Stimulated activated CD4-positive, alpha-beta T cell treated with anti-CD3 and anti-CD28 coated beads, Interleukin-12 subunit alpha, Interleukin-12 subunit beta, amount 100 ng/mL, for 4 hours (primary cell): ENCODE measurements around the gene TMEM61.

Source experiments
- DNase-seq: peaks from one replicate; pipeline ENCODE4 v3.0.0-alpha.2; 2020

The TMEM61 gene

GRCh38 chr1:54986025-54986424 is 5.6 kb downstream of the TMEM61 start:
- no peak for DNase-seq

DNA sequence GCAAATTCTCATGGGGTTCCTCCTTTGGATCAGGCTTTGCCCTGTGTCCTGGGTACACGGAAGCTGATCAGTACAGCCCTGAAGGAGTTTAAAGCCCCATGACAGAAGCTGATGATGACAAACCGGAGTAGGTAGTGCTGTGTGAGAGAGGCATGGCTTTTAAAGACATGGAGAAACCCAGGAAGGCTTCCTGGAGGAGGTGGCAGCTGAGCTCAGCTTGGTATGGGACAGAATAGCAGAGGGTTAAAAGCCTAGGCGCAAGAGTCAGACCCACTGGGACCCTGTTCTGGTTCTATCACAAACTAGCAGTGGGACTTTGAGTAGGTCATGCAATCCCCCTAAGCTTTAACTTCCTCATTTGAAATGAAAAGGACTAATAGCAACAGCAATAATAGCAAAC is 6.1 kb downstream of the TMEM61 start:
- no peak for DNase-seq

GRCh38 chr1:54987427-54987826 is 7.0 kb downstream of the TMEM61 start:
- no peak for DNase-seq

DNA sequence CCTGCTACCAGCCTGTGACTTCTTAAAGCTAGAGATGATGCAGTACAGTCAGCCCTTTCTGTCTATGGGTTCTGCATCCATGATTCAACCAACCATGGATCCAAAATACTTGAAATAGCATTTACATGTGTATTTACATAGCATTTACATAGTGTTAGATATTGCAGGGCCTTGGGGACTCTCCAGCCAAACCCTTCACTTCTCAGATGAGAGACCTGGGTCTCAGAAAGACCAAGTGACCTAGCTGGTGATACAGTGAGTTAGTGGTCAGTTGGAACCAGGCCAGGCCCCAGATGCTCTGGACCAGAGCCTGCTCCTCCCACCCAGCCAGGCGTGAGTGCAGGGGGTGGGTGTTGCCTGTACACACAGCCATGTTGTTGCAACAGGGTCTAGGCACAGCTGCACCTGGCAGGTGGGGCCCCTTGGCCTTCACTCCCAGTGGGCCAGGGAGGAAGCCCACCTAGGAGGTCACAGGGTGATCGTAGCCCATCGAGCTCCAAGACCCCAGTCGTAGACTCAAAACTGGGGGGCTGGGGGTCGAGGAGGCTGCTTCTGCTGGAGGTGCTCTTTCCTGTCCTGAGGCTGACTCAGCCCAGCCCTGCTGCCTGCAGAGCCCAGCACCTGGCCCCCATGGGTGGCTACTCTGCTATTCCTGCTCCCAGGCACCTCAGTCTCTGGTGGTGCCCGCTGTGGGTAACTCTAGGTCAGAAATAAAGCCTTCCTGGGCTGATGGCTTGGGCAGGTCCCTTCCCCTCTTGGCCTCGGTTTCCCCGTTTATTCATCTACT is 7.7 kb downstream of the TMEM61 start:
- DNase-seq = no peak

DNA sequence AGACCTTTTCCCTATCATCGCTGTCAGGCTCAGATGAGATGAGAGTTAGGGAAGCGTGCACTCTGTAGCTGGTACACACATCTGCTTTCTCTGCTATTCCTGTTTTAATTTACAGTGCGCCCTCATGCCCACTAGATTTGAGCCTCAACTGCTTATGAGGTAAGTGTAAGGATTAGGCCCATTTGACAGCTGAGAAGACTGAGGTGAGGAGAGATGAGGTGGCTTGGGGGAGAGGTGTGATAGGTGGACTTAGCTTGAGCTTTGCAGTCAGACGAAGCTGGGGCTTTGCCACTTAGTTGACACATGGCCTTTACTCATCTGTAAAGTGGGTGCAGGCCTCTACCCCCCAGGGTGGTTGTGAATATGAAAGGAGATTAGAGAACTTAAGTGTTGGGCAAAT is 8.5 kb downstream of the TMEM61 start:
- no peak for DNase-seq

DNA sequence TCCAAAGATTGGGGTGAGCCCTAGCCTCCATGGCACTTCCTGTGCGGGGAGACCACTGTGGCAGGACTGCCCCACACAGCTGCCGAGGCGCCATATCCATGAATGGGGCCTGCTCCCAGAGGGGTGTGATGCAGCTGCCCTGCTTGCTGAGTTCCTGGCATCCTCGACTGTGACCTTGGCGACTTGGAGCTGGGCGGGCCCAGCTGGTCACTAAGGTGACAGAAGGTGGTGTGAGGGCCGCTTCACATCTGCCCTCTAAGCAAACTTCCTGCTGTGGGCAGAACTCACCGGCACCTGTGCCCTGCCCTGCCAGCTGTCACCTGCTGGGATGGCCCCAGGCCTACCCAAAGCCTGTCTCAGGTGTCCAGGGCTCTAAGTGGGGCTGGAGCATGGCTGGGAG is 9.0 kb downstream of the TMEM61 start:
- DNase-seq = no peak

GRCh38 chr1:54989968-54990810 is 9.8 kb downstream of the TMEM61 start:
- no peak for DNase-seq

DNA sequence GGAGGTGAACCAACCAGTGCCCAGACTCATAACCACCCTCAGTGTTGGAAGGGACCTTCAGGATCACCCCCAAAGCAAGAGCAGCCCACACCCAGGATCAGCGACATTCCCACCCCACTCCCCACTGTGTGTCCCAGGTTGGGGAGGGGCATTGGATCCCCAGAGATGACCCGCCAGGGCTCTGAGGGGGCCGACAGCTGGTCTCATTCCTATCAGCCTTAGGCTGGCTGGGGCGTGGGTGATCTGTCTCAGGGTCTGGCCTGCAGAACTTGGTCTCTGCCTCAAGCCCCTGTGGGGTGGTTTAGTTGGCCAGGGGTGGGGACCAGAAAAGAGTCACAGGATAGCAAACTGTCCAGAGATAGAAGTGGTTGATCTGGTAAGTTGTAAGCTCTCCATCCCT is 10.5 kb downstream of the TMEM61 start:
- no peak for DNase-seq

DNA sequence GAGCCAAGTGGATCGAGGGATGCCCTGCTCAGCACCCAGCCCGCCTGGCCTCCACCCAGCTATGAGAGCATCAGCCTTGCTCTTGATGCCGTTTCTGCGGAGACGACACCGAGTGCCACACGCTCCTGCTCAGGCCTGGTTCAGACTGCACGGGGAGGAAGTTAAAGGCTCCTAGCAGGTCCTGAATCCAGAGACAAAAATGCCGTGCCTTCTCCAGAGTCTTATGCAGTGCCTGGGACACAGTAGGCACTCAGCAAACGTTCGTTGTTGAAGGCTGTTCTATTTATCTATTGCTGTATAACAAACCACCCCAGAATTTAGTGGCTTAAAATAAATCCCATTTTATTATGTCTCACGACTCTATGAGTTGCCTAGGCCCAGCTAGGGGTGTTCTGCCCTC is 11.5 kb downstream of the TMEM61 start:
- no peak for DNase-seq

GRCh38 chr1:54993140-54993539 is 12.7 kb downstream of the TMEM61 start:
- DNase-seq = no peak

- DNase-seq = no peak
These were observed 14.0 kb downstream of the TMEM61 start for GRCh38 chr1:54994355-54994990.

- DNase-seq = no peak
These were observed 14.8 kb downstream of the TMEM61 start for GRCh38 chr1:54995013-54995760.

GRCh38 chr1:54995835-54996234 is 15.4 kb downstream of the TMEM61 start:
- no peak for DNase-seq

DNA sequence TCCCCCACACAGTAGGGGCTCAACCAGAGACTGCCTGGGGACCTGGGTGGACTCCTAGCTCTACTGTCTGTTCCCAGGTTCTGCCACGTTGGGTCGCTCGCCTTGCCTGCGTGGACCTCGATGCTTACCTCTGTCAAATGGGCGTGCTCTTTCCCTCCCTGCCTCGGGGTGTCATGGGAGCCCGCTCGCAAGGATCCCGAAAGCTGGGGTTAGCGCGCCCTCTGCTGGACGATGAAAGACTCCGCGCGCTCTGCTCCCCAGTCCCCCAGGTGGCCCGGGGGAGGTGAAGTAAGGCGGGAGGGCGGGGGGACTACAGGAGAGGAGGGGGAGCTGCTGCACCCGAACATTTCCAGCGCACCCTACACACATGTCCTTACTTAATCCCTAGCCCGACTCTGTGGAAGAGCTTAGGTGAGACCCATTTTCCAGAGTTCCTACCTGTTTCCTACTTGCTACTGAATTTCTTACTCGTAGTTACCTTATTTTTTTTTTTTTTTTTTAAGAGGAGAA is 16.0 kb downstream of the TMEM61 start:
- peak; percentile 77 for DNase-seq

DNA sequence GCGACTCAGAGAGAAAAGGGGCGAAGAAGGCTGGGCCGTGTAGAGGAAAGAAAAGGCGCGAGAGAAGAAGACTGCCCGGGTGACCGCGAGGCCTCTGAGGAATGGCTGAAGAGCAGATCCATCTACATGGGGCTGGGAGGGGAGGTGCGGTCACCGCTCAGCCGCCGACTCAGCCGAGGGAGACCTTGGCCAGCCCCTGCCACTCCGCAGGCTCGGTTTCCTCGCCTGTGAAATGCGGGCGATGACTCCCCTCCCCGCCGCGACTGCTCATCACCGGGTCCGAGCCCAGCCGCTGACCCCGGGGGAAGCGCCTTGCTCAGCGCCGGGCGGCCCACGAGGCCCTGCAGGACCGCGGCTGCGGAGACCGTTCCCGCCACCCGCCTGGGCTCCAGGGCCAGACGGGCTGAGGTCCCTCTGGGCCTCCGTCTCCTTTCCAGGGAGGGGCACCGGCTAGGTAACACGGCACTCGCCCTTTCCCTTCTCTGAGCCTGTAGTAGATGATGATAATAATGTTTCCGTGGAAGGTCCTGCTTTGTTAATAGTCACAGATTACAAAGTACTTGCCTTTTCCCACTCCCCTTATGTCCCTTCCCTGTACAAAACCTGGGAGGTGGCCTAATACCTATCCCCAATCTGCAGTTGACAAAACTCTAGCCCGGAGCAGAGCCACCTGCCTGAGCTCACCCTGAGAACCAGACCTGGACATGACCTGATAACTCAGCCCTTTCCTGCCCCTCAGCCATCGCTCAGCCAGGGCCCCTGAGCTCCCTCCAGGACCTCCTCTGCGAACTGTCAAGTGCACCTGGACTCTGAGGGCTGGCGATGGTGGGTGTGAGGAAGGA is 16.7 kb downstream of the TMEM61 start:
- no peak for DNase-seq

- no peak for DNase-seq
These were observed 17.2 kb downstream of the TMEM61 start for GRCh38 chr1:54997711-54997986.

DNA sequence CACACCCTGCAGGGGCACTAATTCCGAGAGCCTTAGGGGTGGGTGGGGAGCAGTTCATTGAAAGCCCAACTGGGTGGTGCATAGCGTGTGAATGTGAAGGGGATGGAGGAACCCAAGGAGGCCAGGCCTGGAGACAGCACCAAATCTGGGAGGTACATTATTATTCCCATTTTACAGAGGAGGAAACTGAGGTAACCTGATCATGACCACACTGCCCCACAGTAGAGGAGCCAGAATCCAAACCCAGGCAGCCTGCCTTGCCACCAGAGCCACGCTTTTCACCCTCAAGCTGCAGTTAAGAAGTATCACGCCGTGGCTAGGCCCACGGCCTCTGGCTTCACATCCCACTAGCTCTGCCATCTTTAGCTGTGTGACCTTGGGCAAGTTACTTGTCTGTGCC is 17.7 kb downstream of the TMEM61 start:
- no peak for DNase-seq

DNA sequence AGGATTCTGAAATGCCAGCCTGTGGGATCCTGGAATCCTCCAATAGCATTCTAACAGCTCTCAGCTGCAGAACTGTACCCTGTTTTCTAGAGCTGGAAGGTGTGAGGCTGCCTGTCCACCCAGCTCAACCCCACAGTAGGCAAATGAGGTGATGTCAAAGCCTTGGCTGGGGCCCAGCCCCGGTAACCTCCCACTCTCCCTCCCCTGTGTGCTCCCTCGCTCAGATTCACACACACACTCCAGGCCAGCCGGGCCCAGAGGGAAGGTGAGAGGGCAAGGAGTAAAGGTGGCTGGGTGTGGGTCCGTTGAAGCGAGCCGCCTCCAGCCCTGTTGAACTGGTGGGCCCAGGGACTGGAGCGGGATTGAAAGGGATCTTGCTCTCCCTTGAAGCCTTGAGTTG is 18.2 kb downstream of the TMEM61 start, which contains the start of gene BSND:
BSND (plus strand) TSS at position 257 of the 400 bp plus-strand sequence. CDS start 254 bp downstream, outside the sequence.
- DNase-seq = no peak

GRCh38 chr1:55000110-55001085 is 20.0 kb downstream of the TMEM61 start:
- no peak for DNase-seq

DNA sequence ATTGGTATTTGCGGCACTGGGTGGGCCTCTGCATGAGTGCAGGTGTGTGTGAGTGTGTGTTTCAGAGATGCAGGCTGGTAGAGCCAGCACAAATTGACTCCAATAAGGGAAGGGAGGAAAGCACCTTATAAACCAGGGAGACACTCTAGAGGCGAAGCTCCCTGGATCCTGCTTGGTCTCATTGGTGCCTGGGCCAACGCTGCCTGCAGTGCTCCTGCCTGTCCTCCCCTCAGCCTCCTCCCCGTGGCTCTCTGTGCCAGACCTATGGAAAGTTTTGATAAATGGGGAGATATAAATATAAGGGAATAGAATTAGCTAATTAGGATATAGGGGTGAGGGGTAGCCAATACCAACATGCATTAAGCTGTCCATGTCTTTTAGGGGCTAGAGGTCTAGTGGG is 20.9 kb downstream of the TMEM61 start:
- DNase-seq = no peak

GRCh38 chr1:55002686-55003085 is 22.3 kb downstream of the TMEM61 start:
- no peak for DNase-seq
